Measurements from ENCODE around the gene BCR. TPM values are rescaled to one million over a fixed set of nuclear protein-coding genes. Genes with fewer than 3 reads are reported as not detected.

Gene BCR
- total and polyA plus RNA-seq, 2 of the 8 experiments (the other 6 are each of a cell fraction or from before 2014, with no cell fraction given): 66.7 to 130 TPM

DNA sequence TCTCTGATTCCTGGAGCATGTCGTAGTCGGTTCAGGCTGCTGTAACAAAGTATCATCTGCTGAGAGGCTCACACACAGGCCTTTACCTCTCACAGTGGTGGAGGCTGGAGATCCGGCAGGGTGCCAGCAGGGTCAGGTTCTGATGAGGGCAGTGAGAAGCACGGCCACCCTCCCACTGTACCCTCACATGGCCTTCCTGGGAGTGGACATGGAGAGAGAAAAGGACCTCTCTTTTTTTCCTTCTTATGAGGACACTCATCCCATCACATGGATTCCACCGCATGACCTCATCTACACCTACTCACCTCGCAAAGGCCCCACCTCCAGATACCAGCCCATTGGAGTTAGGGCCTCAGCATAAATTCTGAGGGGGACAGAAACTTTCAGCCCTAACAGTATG, 99.5 kb downstream of the BCR start:
- Histone ChIP-seq H4K8ac (ENCODE audit: extremely low read depth, insufficient read depth, low read length) (no peak overlapping the region), H3K36me3 (ENCODE audit: control insufficient read depth in 2 of 4, insufficient read depth in 4 of 4, low read length in 3 of 4) (peaks cover 7 to 38% (median 10%) of the 10 kb centered on the region in 4 experiments; a peak in 6 of 8 replicates), H2BK5ac (ENCODE audit: low read depth, low read length) (no peak overlapping the region), H3K9ac (replicated peaks in 1 of 4; ENCODE audit: extremely low read depth in 1 of 4, low read depth in 3 of 4, low read length in 3 of 4) (no peak overlapping the region), H3K4me1 (replicated peaks in 1 of 4; ENCODE audit: control insufficient read depth in 3 of 4, insufficient read depth in 4 of 4, low read length in 3 of 4) (peaks cover 0 to 8% (median 1%) of the 10 kb centered on the region in 4 experiments; a peak in 4 of 7 replicates), H3K23ac (ENCODE audit: insufficient read length) (no peak overlapping the region), H3K18ac (ENCODE audit: extremely low read depth, low read length) (no peak overlapping the region), H2AK5ac (ENCODE audit: low read depth, low read length) (no peak overlapping the region), H3K79me2 (ENCODE audit: control insufficient read depth in 1 of 2, insufficient read depth in 2 of 2, low read length in 2 of 2) (no peaks in the 10 kb centered on the region; a peak in 1 of 4 replicates), H3K4me3 (ENCODE audit: extremely low read depth in 1 of 4, insufficient read depth in 2 of 4, low read depth in 3 of 4, low read length in 4 of 4) (no peak overlapping the region), H3K14ac (ENCODE audit: insufficient read length) (no peak overlapping the region), H3K56ac (replicated peaks; ENCODE audit: insufficient read length, low read depth, low read length) (no peak overlapping the region), H3K4me2 (ENCODE audit: insufficient read depth in 1 of 2, low read depth in 2 of 2, low read length in 2 of 2) (no peak overlapping the region), H3K4ac (replicated peaks; ENCODE audit: insufficient read length, low read depth, low read length) (no peak overlapping the region), H4K5ac (ENCODE audit: insufficient read length, low read depth, low read length) (no peak overlapping the region), H2AFZ (ENCODE audit: low read length) (no peak overlapping the region), H3K23me2 (ENCODE audit: low read depth, low read length) (no peaks in the 10 kb centered on the region), H2BK120ac (replicated peaks; ENCODE audit: low read depth, low read length) (no peak overlapping the region), H2BK12ac (ENCODE audit: low read depth, low read length) (no peak overlapping the region), H3K27ac (ENCODE audit: low read depth, low read length) (no peak overlapping the region), H3K27me3 (replicated peaks in 1 of 4; ENCODE audit: control insufficient read depth in 3 of 4, extremely low read depth in 1 of 4, insufficient read depth in 3 of 4, low read length in 3 of 4) (no peaks in the 10 kb centered on the region), H3K79me1 (ENCODE audit: low read depth, low read length) (no peaks in the 10 kb centered on the region), H2BK20ac (ENCODE audit: low read length) (no peak overlapping the region), H2BK15ac (ENCODE audit: low read length) (no peak overlapping the region), H4K91ac (replicated peaks; ENCODE audit: insufficient read length, low read length) (no peak overlapping the region), H4K20me1 (replicated peaks in 1 of 2; ENCODE audit: control insufficient read depth in 1 of 2, insufficient read depth in 2 of 2, low read length in 2 of 2) (peaks cover 9 to 28% of the 10 kb centered on the region in 2 experiments), H3K9me3 (ENCODE audit: insufficient read depth in 2 of 2, low read depth in 1 of 2, low read length in 1 of 2) (no peaks in the 10 kb centered on the region)
- DNase-seq (ENCODE audit: low read depth in 1 of 2, low spot score in 2 of 2) (no peak), FAIRE-seq (no peak)
- ChIA-PET POLR2A (ENCODE audit: partially characterized antibody) (no interaction called here), CTCF (ENCODE audit: partially characterized antibody) (interaction anchor here (0.7 to 6.2 kb wide), 6 partner anchors 10 to 320 kb away, joined by 3 to 97 read pairs (median 5); partner anchors contain the start of gene BCR)
- TF ChIP-seq GABPA (IDR thresholded peaks at IDR 0.05; ENCODE audit: borderline replicate concordance, insufficient read depth, low read length): no peak
- WGBS, 2 experiments (ENCODE audit: extremely low coverage in 1 of 2, insufficient coverage in 1 of 2, insufficient read length in 1 of 2, insufficient replicate concordance in 2 of 2, low coverage in 1 of 2, low lambda C conversion rate in 2 of 2, missing lambda C conversion rate in 1 of 2): 92% methylated on average over 6 of the region's 6 CpGs; no CpG with 5 or more reads in 1 of the 2 experiments

All from H1 (cell line).